Measurements from ENCODE around the gene BCL2L15.
A peak's percentile ranks its signal among the peaks of the same experiment; 100 is the strongest.

BCL2L15 gene

DNA sequence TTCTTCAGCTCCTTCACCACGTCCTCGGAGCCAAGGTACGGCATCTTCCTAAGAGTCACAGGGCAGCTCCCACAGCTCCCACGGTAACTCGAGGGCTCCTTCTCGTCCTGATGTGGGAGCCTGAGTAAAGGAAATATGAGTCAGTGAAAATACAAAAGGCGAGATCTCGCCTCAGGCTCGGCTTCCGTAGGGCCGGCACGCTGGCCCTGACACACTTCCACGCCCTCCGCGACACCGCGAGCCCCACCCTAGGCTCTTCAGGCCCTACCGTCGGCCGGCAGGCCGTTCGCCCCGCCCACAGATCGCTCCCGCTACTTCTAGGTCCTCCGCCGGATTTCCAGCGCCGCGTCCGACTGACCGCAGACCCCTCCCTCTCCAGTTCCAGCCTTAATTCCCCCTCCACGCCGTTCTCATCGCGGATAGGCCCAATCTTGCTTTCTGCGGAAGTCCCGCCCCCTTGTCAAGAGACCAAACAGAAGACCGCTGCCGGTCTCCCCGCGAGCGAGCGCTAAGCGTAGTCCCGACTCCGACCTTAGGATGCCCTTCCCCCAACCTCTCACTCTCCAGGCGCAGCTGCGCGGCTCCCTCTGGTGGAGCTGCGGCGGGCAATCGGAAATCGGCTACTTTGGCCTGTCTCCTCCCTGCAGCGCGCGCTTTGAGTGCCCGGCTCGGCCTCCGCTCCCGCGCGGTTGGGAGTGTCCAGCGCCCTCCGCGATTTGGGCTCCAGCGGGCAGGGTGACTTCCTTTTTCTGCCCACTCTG lies 17.5 kb upstream of the BCL2L15 start, which contains the start of the genes AP4B1 and DCLRE1B (continued):
- TF ChIP-seq ZBTB11 (tag by site-specific recombination; conservative IDR thresholded peaks at IDR 0.05; ENCODE audit: low read depth) (peak; percentile 89), ZNF2 (tag by site-specific recombination; IDR thresholded peaks at IDR 0.05) (peak; percentile 74), ZNF223 (tag by site-specific recombination; IDR thresholded peaks at IDR 0.05) (no peak), YY1 (tag by site-specific recombination; IDR thresholded peaks at IDR 0.05) (peak; percentile 71), ZFHX2 (tag by site-specific recombination; conservative IDR thresholded peaks at IDR 0.05) (peak; percentile 44), ZBTB17 (tag by site-specific recombination; IDR thresholded peaks at IDR 0.05) (peak; percentile 99), GLI4 (tag by site-specific recombination; IDR thresholded peaks at IDR 0.05) (0 out of 2 replicates have a peak, but pooled peaks have one; percentile 88), ZFP3 (tag by site-specific recombination; IDR thresholded peaks at IDR 0.05; ENCODE audit: low read depth) (no peak), ZNF324 (tag by site-specific recombination; IDR thresholded peaks at IDR 0.05) (peak; percentile 85; the same call in 1 of the 2 replicates), ZNF558 (tag by site-specific recombination; IDR thresholded peaks at IDR 0.05) (peak; percentile 47; the same call in 1 of the 2 replicates), ZNF518A (tag by site-specific recombination; conservative IDR thresholded peaks at IDR 0.05; ENCODE audit: low read depth) (peak; percentile 68), ZNF654 (tag by site-specific recombination; IDR thresholded peaks at IDR 0.05; ENCODE audit: low read depth) (peak; percentile 27), BCL11A (tag by site-specific recombination; IDR thresholded peaks at IDR 0.05; ENCODE audit: low read depth) (peak; percentile 61; the same call in 1 of the 2 replicates), ZNF239 (tag by site-specific recombination; IDR thresholded peaks at IDR 0.05) (peak; percentile 94), KLF1 (tag by site-specific recombination; IDR thresholded peaks at IDR 0.05) (peak; percentile 55), GLIS2 (tag by site-specific recombination; IDR thresholded peaks at IDR 0.05) (peak; percentile 87), WT1 (tag by site-specific recombination; IDR thresholded peaks at IDR 0.05) (peak; percentile 69), KLF8 (tag by site-specific recombination; IDR thresholded peaks at IDR 0.05) (peak; percentile 89)
- TF ChIP-seq, protein P1, sequence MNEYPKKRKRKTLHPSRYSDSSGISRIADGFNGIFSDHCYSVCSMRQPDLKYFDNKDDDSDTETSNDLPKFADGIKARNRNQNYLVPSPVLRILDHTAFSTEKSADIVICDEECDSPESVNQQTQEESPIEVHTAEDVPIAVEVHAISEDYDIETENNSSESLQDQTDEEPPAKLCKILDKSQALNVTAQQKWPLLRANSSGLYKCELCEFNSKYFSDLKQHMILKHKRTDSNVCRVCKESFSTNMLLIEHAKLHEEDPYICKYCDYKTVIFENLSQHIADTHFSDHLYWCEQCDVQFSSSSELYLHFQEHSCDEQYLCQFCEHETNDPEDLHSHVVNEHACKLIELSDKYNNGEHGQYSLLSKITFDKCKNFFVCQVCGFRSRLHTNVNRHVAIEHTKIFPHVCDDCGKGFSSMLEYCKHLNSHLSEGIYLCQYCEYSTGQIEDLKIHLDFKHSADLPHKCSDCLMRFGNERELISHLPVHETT (tag by site-specific recombination; IDR thresholded peaks at IDR 0.05) = peak; percentile 81; the same call in 1 of the 2 replicates
- TF ChIP-seq, protein P2, sequence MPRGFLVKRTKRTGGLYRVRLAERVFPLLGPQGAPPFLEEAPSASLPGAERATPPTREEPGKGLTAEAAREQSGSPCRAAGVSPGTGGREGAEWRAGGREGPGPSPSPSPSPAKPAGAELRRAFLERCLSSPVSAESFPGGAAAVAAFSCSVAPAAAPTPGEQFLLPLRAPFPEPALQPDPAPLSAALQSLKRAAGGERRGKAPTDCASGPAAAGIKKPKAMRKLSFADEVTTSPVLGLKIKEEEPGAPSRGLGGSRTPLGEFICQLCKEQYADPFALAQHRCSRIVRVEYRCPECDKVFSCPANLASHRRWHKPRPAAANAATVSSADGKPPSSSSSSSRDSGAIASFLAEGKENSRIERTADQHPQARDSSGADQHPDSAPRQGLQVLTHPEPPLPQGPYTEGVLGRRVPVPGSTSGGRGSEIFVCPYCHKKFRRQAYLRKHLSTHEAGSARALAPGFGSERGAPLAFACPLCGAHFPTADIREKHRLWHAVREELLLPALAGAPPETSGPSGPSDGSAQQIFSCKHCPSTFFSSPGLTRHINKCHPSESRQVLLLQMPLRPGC (tag by site-specific recombination; IDR thresholded peaks at IDR 0.05) = 0 out of 2 replicates have a peak, but pooled peaks have one; percentile 20
- TF ChIP-seq, protein P3, sequence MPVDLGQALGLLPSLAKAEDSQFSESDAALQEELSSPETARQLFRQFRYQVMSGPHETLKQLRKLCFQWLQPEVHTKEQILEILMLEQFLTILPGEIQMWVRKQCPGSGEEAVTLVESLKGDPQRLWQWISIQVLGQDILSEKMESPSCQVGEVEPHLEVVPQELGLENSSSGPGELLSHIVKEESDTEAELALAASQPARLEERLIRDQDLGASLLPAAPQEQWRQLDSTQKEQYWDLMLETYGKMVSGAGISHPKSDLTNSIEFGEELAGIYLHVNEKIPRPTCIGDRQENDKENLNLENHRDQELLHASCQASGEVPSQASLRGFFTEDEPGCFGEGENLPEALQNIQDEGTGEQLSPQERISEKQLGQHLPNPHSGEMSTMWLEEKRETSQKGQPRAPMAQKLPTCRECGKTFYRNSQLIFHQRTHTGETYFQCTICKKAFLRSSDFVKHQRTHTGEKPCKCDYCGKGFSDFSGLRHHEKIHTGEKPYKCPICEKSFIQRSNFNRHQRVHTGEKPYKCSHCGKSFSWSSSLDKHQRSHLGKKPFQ (tag by site-specific recombination; IDR thresholded peaks at IDR 0.05) = no peak; the same call in 1 of the 2 replicates
